GM21381 (cell line): ENCODE measurements around the gene CBX4.

ENCODE experiments used
- ATAC-seq: cut with Tn5 transposase; IDR thresholded peaks from one replicate; pipeline ENCODE4 v1.9.1; 2021; ENCODE audit warnings: mild to moderate bottlenecking, moderate library complexity; ENCODE audit not compliant: unreplicated experiment

CBX4 gene

DNA sequence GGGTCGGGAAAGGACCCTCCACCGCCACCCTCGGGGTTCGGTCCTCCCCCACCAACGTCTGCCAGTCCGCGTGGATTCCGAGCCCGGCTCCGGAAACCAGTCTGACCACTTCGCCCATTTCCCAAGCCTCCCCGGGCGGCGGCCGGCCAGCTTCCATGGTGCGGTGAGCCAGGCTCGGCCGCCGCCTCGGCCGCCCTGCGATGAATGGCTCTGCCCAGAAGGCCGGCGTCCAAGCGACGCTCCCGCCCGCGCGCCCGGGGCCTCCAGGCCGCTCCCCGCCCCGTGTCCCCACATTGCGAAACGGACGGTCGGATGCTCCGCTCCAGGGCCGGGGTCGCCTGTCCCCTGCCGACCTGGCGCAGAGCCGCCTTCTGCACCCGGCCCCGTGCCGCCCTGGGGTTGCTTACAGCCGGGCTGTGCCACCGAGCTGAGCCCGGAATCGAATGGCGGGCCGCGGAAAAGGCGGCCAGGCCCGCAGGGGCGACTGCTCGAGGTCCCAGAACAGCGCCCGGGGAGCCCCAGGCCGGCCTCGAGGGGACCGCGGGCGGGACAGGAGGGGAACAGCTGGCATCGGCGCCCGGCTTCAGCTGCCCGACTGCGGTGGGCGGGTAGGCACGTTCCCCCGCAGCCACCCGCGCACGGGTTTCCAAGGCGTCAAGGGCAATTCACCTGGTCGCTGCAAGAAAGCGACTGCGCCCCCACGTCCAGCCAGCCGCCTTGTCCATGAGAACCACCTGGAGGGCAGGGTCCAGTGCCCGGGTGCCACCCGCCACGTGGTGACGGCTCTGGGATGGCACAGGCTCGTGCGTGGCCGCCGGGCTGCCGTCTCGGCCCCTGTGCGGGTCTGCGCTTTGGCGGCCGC, 24.0 kb downstream of the CBX4 start:
- no peak for ATAC-seq

DNA sequence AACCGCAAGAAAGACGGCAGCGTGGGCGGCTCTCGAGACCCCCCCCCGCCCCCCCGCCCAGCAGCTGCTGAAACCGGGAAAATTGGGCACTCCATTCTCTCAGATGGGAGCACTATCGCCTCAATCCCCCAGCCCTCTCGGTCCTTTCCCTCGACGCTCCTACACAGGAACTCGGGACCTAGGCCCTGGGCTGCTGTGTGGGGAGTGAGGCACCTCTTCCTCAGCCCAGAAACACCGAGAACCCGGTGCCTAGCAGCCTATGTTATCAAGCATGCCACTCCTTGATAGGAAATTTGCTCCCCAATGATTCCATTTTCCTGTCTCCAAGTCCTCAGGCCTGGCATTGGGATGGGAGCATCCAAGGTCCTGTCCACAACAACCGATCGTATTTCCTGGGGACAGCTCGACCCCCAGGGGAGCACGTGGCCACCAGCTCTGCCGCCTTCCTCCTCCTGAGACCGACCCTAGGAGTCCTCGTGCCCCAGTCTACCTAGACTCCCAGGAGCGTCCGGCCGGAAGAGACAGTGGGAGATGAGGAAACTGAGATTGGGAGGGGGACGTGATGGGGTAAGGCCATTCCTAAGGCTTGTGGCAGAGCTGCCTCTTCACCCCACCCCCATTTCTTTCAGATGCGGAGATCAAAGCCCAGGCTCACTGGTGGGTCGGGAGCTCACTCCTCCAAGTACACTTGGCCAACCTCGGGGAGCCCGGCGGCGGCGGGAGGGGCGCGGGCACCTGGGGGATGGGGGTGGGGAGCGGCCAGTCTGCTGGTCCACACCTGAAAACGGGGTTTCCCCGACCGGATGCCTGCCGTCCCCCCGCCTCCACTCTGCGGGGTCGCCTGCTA, 24.9 kb downstream of the CBX4 start:
- ATAC-seq: no peak

DNA sequence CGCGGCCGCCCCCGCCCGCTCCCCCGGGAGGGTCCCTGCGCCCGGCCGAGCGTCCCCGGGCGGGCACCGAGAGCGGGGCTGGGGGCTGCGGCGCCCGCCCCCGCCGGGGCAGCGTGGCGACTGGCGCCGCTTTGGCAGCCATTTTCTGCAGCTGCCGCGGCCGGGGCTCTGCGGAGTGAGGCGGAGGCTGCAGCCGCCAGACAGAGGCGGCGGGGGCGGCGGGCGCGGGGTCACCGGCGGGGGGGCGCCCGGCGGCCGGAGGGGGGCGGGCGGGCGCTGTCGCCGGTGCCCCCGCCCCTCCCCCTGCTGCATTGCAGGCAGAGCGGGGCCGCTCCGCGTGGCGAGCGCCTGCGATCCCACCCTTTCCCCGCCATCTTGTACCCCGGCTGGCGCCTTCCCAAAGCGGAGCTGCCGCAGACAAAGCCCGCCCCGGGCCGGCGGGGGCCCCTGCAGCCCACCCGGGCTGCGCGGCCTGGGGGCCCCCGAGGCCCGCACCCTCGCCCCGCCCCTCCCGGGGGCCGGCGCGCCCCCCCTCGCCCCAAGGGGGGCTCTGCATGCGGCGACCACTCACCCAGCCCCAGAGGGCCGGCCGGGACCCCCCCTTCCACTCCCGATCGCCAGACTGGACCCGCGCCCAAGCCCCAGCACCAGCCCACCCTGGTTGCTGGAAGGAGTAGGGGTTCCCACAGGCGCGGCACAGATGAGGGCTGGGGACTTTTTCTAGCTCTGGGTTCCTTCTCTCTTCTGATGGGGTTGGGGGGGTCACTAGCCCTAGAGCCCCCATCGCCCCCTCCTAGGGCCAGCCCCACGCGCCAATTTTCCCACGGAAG, 25.7 kb downstream of the CBX4 start:
- no peak for ATAC-seq

DNA sequence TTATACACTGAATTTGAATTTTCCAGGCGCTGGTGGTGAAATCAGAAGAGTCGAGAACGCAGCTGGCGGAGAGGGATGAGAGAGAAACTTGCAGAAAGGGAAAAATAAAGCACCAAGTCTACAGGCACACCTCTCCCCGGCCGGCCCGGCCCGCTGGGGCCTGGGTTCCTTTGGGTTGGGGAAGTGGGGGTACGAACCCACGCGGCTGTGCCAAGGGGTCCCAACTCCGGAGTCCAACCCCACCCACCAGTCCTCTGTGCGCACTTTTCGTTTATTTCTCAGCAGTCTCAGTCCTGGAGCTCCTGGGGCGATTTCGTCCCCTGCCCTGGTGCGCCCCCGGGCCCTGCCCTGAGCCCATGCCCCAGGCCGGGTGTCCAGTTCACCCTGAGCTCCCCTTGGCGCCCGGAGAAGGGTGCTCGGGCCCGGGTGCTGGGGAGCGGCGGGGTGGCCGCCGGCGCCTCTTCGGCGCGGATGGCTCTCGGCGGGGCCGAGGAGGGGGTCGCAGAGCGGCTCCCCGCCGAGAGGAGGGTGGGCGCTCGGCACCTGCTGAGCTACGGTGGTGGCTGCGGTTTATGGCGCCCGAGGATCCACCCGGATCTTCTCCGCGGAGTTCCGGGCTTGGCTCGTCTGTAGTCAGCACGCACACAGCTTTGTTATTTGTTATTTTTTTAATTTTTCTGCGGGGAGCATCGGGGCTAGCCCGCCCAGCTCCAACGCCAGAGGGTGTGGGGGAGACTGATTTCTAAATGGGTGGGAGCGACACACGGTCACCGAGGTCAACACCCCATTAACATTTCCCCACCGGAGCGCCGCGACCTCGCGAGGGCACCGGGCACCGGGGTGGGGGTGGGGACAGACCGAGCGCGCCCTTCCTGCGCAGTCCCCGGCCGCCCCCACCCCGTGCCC, 26.6 kb downstream of the CBX4 start:
- ATAC-seq: no peak

DNA sequence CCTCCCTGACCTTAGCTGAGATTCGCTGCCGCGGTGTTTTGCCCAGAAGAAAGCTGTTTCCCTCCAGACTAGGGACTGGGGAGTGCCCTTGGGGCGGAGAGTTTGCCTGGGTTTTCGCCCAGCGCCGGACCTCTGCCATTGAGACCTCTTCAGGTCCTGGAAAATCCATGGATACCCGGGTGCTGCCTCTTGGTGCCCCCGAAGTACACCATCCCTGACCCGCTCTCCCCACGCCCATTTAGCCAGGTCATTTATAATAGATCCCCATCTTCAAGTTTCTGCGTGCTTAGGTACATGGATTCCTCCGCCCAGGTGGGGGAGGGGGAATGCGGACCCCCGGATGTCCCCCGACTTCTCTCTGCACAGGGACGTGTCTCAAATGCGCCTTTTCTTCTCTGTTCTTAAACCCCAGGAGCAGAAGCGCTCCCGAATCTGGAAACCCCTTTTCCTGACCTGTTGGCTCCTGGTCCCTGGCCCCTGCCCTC, 27.3 kb downstream of the CBX4 start:
- no peak for ATAC-seq

DNA sequence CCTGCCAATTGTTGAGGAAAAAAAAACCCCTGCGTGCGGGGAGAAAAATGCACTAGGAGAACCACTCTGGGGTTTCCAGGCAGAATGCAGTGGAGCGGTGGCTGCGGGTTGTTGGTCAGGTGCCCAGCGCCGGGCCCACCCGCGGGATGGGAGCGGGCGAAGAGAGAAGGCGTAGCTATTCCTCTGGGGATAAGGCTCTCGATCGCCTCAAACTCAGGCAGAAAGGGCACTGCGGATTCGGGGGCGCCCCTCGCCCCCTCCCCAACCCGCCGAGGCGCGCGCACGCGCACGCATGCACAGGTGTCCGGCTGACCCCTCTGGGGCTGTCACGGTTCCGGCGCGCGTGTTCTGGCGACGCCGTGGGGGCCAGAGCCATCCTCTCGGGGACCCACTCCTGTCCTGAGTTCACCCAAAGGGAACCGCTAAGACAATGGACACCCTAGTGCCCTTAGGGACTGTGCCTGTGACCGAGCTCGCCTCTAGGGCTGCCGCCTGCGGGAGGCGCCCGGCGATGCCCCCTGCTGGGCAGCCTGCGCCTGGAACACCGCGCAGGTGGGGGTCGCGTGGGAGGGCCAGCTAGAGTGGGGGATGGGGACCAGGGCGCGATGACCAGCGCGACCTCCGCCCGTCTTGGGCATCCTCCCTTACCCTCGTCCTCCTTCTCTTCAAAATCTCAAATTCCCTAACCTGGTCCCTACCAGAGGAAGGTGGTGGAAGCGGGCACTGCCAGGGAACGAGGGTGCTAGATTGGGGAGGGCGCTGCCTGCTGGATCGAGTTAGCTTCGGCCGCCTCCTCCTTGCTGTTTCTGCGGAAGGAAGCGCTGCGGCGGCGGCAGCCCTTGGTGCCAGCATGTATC, 28.0 kb downstream of the CBX4 start:
- ATAC-seq: no peak

DNA sequence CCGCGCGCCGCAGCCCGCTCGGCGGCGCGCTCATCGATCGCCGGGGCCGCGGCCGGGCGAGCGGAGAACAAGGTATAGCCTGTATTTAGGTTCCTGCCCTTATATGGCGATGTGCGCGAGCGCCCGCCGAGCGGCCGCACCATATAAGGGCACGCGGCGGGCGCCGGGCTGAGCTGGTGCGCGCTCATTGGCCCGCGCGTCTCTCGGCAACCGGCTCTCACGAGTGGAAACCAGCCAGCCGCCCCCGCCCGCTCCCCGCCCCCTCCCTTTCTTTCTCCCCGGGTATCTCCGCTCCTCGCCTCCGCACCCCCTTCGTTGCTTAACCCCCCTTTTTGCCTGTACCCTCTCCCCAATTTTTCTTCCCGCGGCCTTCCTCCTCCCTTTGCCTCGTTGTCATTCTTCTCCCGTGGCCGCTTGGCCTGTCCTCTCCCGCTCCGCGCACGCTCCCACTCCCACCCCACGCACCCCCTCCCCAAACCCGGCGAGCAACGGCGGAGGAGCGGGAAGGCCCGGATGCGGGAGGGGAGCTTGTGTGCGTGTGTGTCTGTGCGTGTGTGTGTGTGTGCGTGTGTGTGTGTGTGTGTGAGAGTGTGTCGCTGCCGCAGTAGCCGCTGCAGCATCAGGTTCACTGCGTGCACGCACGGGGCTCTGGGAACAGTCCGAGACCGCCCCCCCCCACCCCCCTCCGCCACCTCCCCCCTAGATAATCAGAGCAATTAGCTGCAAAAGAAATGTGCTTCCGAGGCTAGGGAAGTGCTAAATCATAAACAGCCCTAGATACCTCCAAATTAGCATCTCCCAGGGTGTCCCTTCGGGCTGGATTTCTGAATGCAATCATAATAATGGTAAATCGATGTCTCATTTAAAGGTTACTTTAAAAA, 28.9 kb downstream of the CBX4 start:
- peak; percentile 72 for ATAC-seq

DNA sequence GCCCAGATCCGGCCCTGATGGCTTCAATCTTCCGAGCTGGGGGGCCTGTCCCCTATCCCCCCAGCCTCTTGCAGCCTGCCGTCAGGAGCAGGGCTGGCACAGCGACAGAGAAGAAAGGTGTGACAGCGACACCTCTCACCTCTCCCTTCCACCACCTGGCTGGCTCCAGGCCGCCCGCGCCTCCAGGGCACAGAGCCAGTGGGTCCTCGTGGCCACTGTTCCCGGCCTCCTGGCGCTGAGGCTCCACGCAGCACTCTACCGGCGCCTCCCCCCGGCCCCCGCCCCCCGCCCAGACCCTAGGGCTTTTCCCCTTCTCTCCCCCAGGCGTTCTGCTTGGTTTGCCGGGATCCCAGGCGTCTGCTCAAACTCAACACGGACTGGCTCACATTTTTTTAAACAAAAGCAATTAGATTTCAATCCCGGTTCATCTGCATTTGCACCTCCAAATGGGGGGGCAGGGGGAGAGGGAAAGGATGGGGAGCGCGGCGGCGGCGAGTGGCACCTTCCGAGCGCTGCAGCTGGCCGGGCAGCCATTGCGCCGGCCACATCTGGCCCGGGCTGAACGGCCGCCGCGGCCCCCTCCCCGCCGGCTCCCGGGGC, 29.6 kb downstream of the CBX4 start:
- no peak for ATAC-seq

DNA sequence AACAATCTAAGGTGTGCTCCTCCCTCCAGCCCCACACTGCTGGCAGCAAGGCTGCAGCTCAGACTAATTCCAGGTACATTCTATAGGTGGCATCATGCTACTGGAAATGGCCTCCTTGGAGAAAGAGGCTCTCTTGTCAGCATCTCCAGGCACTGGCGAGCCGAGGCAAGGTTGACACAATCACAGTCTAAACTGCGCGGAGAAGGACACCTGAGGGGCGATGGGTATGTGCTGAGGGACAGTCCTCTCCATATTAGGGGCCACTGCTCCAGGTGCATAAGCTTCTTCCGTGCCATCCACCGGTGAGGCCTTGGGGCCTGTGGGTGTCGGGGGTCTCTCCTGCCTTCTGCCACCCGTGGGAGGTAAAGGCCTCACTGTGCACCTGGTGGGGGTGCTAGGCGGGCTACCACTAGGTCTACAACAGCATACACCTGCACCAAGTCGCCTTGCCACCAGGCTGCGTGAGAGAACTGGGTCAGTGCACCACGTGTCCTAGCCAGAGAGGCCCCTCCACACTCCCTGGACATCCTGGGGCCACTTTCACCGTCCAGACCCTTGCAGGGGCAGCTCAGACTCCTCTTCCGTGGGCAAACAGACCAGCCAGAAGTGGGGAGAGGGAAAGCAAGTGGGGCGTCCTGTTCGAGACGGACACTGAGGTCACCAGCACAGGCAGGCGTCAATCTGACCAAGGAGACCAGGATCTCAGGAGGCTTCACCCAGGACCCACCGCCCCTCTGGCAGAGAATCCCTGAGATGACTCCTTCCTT, 30.3 kb downstream of the CBX4 start:
- no peak for ATAC-seq

DNA sequence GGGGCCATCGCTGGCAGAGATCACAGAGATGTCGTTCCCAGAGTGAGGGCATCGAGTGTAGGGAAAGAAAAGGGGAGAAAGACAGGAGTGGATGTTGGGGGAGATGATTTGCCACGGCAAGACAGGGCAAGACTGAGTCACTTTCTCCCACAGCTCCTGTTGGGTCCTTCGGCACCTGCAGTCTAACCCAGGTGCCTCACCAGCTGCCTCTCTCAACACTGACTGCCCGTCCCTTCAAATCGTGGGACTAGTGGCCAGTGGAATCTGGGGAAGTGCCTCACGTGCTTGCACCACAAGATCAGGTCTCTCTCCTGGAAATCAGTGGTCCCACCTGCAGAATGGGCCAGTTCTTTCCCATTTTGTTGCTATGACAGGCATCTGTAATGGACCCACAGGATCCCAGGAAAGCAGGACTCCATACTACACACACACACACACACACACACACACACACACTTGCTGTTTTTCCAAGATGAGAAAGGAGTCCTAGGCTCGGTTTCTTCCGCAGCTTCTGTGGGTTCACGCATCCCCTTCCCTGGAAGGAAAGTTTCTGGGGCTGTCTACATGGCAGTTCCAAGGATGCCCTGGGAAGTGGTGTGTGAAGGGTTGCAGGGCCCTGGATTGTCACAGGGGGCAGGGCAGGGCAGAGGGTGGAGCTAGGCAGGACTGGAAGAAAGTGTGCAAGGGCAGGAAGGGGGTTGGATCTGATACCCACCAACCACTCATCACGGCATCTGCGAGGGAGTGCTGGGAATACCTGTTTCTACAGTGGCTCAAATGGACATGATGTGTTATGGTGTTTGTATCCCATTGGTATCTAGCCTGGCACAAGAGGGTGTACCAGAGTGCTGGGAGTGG, 32.1 kb downstream of the CBX4 start:
- ATAC-seq: no peak

DNA sequence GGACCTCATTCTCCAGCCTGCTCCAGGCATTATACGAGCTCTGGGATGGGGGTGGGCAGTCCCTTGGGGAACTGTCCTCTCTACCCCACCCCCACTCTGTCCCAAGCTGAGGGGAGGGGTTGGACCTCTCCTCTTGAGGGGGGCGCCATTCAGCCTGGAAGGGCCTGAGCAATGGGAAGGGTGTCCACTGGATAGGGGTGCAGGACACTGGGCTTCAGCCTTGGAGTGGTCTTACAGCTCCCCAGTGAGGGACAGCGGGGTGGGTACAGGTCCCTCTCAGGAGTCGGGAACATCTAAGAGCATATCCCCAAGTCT, 32.8 kb downstream of the CBX4 start:
- no peak for ATAC-seq

DNA sequence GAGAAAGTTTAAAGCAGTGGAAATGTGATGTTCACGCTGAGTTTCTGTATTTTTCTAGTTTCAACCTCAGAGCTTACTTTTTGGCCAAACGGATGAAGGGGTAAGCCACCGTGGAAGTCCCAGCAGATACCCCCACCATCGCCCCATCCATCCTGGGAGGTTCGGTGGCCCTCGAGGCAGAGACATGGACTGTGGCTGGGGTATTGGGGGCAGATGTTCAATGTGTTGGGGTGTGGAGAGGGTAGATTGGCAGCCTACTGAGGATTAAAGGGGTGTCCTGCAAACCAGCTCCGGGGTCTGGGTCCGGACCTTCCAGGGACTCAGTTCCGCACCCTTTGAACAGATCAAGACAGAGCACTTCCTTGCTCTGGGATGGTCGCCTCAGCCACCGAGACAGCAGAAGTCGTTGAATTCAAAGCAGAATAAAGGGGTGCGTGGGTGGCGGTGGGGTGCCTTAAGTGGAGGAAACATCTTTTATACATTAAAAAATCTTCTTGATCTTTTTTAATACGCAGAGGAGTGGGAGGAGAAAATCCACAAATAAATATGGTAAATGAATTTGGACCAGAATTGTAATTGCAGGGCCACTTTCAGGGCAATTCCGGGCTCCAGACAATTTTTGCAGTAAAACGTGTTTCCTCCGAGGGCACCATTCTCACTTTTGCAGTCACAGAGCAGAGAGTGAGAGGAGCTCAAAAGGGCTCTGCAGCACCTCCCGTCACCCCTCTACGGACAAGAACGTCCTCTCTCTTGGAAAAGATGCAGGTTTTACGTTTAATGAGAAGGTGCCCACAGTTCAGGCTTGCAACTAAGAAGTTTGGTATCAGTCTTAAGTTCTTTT, 34.2 kb downstream of the CBX4 start:
- peak; percentile 3 for ATAC-seq

DNA sequence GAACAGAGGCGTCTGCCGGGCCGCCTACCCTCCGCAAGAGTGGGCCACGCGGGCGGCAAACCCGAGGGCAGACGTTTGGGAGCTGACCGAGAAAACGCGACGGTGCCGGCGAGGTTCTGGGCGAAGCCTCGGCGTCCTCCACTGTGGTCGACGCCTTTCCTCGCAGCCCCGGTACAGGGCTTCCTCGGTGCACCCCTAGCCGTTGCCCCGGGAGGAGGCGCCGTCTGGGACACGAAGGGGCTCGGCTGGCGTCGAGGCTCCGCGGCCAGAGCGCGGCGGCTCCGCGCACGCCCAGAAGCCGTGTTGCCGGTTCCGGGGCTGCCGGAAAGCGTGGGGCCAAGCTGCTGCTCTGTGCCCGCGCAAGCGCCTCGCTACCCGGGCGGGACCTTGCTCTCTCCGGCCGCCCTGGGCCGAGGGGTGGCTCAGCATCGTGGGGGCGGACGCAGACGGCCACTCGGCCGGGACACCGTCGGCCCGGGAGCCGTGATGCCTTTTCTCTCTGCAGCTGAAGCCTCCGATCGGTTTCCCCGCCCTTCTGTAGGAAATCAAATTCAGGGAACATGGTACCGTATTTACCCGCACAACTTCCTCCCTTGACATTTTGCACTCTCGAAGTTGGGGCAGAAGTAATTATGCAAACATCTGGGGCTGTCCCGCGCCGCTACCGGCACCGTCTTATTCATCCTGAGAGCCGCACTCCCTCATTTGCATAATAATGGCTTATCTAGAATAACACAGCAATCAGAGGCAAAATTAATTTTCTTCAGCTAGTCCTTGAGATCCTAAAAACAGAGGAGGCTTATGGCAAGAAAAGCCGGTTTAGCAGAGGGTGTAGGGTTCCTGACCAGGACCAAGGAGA, 35.0 kb downstream of the CBX4 start:
- ATAC-seq: peak; percentile 52

DNA sequence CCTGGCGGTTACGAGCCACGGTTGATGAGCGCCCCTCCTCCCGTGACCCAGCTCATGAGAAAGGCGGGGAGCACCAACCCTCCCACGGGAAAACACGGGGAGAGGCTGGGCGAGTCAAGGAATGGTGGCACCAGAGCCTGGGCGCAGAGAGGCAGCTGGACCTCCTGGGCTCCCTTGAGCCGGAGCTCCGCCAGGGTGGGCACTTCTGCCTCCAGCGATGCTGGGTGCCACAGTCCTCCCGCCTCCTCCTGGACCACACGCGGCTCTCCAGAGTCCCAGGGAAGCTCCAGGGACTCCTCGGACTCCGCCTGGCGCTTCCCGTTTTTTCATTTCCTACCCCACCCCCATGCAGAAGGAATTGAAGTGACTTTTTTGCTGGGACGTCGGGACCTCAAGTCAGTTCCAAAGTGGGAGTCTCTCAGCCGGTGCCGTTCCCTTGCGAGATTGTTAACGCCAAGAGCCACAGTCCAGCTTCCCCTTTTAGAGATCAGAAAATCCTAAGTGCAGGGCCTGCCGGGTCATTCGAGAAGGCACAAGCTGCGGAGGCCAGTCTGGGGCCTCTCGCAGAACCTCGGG, 35.7 kb downstream of the CBX4 start:
- ATAC-seq: no peak
